ENCODE results near the gene ACSL6.

- TF ChIP-seq EZH2 (IDR thresholded peaks at IDR 0.05; ENCODE audit: low read length, missing control alignments) (no peak), CTCF (conservative IDR thresholded peaks at IDR 0.05 in 1 of 2, IDR thresholded peaks at IDR 0.05 in 1 of 2; ENCODE audit: low read depth in 1 of 2, low read length in 2 of 2) (no peak)
Observed at GRCh38 chr5:131990716-131991115, 20.7 kb downstream of the ACSL6 start.
